Upper lobe of right lung (tissue), 1 donor: Measurements from ENCODE around the gene API5. TPM values are rescaled to one million over a fixed set of nuclear protein-coding genes. Genes with fewer than 3 reads are reported as not detected.

Source experiments
- ATAC-seq: fragments of 200-7000 bp; cut with Tn5 transposase; one replicate; pipeline ENCODE4 v1.9.1; 2020; ENCODE audit warnings: mild to moderate bottlenecking, moderate library complexity
- DNase-seq: peaks from one replicate; pipeline ENCODE4 v3.0.0-alpha.2; 2020
- H3K27ac ChIP-seq: fragments of 200-600 bp; one replicate; pipeline ENCODE4 v1.8.0; 2022
- H3K27me3 ChIP-seq: fragments of 200-600 bp; one replicate; pipeline ENCODE4 v1.8.0; 2022; ENCODE audit warnings: mild to moderate bottlenecking
- H3K36me3 ChIP-seq: fragments of 200-600 bp; one replicate; pipeline ENCODE4 v1.8.0; 2022
- H3K4me1 ChIP-seq: fragments of 200-600 bp; one replicate; pipeline ENCODE4 v1.8.0; 2022
- H3K4me3 ChIP-seq: fragments of 200-600 bp; one replicate; pipeline ENCODE4 v1.8.0; 2022; ENCODE audit warnings: mild to moderate bottlenecking
- H3K9me3 ChIP-seq: fragments of 200-600 bp; one replicate; pipeline ENCODE4 v1.8.0; 2022
- intact Hi-C: fragments of 100-400 bp; cut with DNase I; formaldehyde crosslinking; loops from one replicate; pipeline ENCODE4 v1.11.0; 2022
- total RNA-seq: library from RNA; stranded (reverse); fragmentation: NEBNext Ultra II Directional; extraction: Animal tissue kit (Norgen Biotek cat#: 25700); gene quantifications from one replicate; pipeline ENCODE4 v1.2.1, GENCODE V29; 2021
- TF ChIP-seq, protein P1 (sequence below): fragments of 200-600 bp; IDR thresholded peaks from one replicate; pipeline ENCODE4 v1.8.0; 2022; ENCODE audit warnings: antibody characterized with exemption
- donor health status: DM: no; HTN: yes; CAD: no; lungs with severe emphysema.

Gene API5
- total RNA-seq, 1 donor from 2014 or later: 76.5 TPM

DNA sequence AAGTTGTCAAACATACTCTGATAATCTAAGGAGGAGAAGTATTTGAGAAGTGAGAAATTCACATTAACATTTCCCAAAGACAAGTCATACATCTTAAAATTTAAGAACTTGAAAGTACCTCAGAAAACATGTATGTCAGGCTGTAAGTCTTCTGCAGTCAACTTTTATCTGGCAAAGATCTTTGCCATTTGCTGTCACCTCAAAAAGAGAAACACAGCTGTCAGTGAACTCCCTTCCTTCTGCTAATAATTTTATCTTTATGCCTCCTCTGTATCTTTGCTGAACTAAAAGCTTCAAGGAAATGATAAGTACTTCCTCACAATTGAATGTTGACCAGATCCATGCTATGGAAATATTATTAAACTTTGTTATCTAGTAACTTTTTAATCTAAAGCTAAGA is 65.6 kb downstream of the API5 start:
- ATAC-seq (no peak), DNase-seq (no peak)
- Histone ChIP-seq H3K4me3 (no peak overlapping the region), H3K36me3 (peaks cover 18% of the 10 kb centered on the region), H3K27me3 (no peaks in the 10 kb centered on the region), H3K9me3 (no peaks in the 10 kb centered on the region), H3K27ac (no peak overlapping the region), H3K4me1 (peaks cover 17% of the 10 kb centered on the region)
- intact Hi-C loops: no loop called here
- TF ChIP-seq, protein P1, sequence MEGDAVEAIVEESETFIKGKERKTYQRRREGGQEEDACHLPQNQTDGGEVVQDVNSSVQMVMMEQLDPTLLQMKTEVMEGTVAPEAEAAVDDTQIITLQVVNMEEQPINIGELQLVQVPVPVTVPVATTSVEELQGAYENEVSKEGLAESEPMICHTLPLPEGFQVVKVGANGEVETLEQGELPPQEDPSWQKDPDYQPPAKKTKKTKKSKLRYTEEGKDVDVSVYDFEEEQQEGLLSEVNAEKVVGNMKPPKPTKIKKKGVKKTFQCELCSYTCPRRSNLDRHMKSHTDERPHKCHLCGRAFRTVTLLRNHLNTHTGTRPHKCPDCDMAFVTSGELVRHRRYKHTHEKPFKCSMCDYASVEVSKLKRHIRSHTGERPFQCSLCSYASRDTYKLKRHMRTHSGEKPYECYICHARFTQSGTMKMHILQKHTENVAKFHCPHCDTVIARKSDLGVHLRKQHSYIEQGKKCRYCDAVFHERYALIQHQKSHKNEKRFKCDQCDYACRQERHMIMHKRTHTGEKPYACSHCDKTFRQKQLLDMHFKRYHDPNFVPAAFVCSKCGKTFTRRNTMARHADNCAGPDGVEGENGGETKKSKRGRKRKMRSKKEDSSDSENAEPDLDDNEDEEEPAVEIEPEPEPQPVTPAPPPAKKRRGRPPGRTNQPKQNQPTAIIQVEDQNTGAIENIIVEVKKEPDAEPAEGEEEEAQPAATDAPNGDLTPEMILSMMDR: no peak

- intact Hi-C loops: no loop called here
Measured at GRCh38 chr11:43378897-43379296, 67.1 kb downstream of the API5 start.

DNA sequence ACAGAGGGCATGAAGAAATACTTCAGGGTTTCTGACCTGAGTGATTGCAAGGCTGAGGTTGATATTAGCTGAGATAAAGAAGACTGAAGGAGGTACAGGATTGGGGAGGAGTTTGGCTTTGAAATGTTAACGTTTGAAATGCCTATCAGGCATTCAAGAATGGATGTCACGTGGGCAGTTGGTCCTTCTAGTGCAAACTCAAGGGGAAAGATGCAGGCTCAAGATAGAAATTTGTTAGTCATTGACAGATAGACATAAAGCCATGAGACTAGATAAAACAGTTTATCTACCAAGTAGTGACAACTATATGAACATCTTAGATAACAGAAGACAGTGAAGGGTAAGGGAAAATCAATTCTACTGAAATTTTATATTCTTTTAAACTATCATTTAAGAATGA is 70.0 kb downstream of the API5 start:
- no peak for DNase-seq
- ATAC-seq: no peak
- Histone ChIP-seq H3K36me3 (peaks cover 19% of the 10 kb centered on the region), H3K27me3 (no peaks in the 10 kb centered on the region), H3K4me1 (peaks cover 9% of the 10 kb centered on the region), H3K27ac (no peak overlapping the region), H3K4me3 (no peak overlapping the region), H3K9me3 (no peaks in the 10 kb centered on the region)
- TF ChIP-seq, protein P1: no peak
- intact Hi-C loops: no loop called here

More at GRCh38 chr11:43378897-43379296, 67.1 kb downstream of the API5 start:
- Histone ChIP-seq H3K4me1 (peaks cover 17% of the 10 kb centered on the region), H3K4me3 (no peak overlapping the region), H3K27ac (no peak overlapping the region), H3K36me3 (peaks cover 13% of the 10 kb centered on the region), H3K27me3 (no peaks in the 10 kb centered on the region), H3K9me3 (no peaks in the 10 kb centered on the region)
- DNase-seq (no peak), ATAC-seq (no peak)
- TF ChIP-seq, protein P1: no peak

- Histone ChIP-seq H3K27me3 (no peaks in the 10 kb centered on the region), H3K4me3 (no peak overlapping the region), H3K36me3 (peaks cover 27% of the 10 kb centered on the region), H3K4me1 (peaks cover 1% of the 10 kb centered on the region), H3K9me3 (no peaks in the 10 kb centered on the region), H3K27ac (no peak overlapping the region)
- TF ChIP-seq, protein P1: no peak
- intact Hi-C loops: no loop called here
- ATAC-seq (no peak), DNase-seq (no peak)
Measured at GRCh38 chr11:43382614-43383013, 70.8 kb downstream of the API5 start.

- Histone ChIP-seq H3K27me3 (no peaks in the 10 kb centered on the region), H3K4me3 (no peak overlapping the region), H3K4me1 (no peaks in the 10 kb centered on the region), H3K27ac (no peak overlapping the region), H3K9me3 (no peaks in the 10 kb centered on the region), H3K36me3 (peaks cover 34% of the 10 kb centered on the region)
- ATAC-seq (no peak), DNase-seq (no peak)
- intact Hi-C loops: no loop called here
- TF ChIP-seq, protein P1: no peak
Measured at GRCh38 chr11:43384393-43384792, 72.6 kb downstream of the API5 start.

DNA sequence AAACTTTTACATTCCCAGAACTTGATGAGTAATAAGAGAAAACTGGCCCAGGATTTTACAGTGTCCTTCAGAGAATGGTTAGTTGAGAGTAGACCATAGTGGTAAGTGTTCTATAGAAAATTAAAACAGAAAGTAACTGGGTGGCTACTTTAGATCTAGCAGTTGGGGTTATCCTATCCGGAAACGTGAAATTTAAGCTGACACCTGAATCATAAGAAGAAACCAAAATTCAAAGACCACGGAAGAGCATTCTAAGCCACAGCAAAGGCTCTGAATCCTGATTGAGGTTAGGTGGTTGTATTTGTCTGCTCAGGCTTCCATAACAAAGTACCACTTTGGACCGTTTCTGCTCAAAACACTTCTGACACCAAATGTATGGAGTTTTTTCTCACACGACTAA is 80.9 kb downstream of the API5 start:
- ATAC-seq (no peak), DNase-seq (no peak)
- H3K9me3 ChIP-seq: no peaks in the 10 kb centered on the region
- H3K27me3 ChIP-seq: no peaks in the 10 kb centered on the region
- TF ChIP-seq, protein P1: no peak
- H3K36me3 ChIP-seq: peaks cover 81% of the 10 kb centered on the region
- H3K27ac ChIP-seq: no peak overlapping the region
- H3K4me3 ChIP-seq: no peak overlapping the region
- H3K4me1 ChIP-seq: no peaks in the 10 kb centered on the region
- intact Hi-C loops: no loop called here
